Left renal cortex interstitium (tissue), 4 donors: Measurements from ENCODE around the gene TLCD3B. TPM values are rescaled to one million over a fixed set of nuclear protein-coding genes. Genes with fewer than 3 reads are reported as not detected.
"Not testable (repeated sequence)": the region's sequence is repeated elsewhere in the genome, so short reads cannot be mapped to it uniquely, and the experiment has no call there.

ENCODE experiments used
- DNase-seq, 4 donors: peaks; one replicate each; pipeline ENCODE4 v3.0.0-alpha.2; 2013; ENCODE audit warnings: low read depth in 4 of 4, low spot score in 2 of 4, missing footprints in 1 of 4
- polyA plus RNA-seq, 4 donors: library from polyadenylated mRNA; unstranded; fragments of 120-200 nt; gene quantifications; one replicate each; pipeline ENCODE4 v1.2.1, GENCODE V29; 2013; ENCODE audit not compliant: insufficient read length in 4 of 4

The TLCD3B gene
- polyA plus RNA-seq, 4 donors: 0.90 to 1.8 (median 1.3) TPM

DNA sequence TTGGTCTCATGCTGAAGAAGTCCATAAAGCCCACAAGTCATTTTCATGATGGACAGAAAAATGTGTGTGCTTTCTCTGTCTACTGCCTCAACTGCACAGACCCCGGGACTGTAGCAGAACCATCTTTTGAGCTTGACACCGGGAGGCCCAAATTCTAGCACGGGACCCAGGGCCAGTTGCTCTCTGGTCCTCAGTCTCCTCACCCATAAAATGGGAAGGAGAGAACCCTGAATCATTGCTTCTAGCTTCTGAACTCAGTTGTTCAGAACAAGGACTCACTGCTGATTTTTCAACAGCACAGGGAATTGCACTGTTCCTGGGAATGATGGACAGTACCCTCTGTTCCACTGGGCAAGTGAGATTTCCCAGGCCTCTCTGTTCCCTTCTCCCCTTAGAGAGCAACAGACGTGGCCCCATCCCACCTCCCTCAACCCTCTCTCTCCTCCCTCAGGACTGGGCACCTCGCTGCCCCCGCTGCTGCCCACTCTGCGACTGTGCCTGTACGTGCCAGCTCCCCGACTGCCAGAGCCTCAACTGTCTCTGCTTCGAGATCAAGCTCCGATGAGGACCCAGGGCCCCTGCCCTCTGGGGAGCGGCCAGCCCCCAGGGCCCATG lies 32.3 kb upstream of the TLCD3B start:
- DNase-seq: no peak

DNA sequence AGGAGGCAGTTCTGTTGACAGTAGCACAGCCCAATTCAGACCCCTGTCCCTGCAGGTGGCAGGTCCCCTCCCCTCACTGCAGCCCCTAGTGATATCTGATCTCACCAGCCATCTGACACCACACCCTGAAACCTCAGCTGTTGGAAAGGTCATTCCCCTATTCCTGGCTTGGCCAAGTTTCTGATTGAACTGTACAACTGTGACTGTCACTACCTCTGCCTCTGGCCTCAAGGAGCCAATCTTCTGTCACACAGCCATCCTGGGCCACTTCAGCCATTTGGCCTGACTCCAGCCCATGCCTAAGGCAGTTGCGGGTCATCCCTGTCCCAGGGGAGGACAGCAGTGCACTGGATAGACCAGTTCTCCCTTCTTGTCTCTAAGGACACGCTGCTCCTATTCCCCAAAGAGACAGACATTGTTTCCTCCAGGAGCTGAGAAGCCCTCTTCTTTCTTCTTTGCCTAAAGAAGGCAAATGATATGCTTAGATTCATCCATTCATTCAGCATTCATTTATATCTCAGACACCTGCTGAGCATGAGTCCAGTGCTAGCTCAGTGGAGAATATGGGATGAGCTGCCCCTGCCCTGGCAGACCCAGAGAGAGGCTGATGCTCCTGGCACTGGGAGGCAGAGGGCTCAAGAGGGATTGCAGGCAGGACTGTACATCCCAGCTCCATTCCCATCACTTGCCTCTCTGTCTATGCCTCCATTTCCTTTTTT lies 29.9 kb upstream of the TLCD3B start:
- no peak for DNase-seq

DNA sequence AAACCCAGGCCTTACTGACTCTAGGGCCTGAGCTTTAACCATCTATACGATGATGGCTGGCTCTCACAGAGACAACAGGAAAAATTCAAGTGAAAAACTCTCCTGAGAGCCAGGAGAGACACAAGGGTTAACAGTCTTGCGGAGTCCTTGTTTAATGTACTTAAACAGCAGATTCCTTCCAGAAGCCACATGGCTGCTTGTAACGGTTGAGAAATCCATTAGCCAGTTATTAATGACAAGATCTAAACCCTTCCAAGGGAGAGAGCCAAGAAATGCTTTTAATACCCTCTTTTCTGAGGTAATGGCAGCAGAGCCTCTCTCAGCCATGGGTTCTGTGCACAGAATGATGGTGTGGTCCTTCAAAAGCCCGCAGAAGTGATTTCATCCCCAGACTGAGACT lies 29.3 kb upstream of the TLCD3B start:
- DNase-seq: no peak

DNA sequence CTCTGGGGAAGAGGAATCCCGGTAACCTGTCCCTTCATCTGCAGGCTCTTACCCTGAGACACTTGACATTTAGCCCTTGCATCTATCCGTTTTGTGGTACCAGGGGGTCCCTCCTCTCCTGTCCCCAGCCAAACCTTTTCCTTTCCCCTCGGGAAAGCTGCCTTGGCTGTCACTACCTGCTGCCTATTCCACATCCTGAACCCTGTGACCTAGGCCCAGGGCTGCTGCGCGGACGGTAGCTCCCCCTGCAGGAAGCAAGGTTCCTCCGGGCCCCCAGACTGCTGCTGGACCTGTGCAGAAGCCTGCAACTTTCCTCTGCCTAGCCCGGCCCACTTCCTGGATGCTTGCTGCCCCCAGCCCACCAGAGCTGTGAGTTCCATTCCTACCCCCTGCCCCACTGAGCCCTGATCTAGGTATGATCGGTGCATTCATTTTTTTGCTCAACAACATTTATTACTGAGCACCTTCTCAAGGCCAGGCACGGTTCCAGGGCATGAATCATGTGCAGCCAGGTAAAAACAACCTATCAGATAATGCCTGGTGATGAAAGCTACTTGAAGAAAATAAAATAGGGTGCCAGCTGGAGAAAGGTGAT lies 24.0 kb upstream of the TLCD3B start:
- DNase-seq: no peak

DNA sequence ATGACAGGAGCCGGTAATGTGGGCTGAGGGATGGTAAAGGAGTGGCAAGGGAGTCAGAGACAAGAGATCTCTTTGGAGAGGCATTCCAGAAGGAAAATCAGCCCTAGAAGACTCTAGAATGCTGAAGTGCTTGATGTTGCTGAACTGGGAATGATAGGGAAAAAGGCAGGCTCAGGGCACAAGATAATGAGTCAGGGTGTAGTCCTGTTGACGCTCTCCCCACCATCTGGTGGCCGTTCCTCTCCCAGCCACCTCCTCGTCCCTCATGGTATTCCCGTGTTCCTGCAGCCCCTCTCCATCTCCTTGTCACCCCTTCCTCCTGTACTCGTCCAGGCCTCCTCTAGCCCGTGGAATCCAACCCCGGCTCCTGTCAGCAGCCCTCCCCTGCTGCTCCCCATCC lies 23.4 kb upstream of the TLCD3B start:
- no peak for DNase-seq

DNA sequence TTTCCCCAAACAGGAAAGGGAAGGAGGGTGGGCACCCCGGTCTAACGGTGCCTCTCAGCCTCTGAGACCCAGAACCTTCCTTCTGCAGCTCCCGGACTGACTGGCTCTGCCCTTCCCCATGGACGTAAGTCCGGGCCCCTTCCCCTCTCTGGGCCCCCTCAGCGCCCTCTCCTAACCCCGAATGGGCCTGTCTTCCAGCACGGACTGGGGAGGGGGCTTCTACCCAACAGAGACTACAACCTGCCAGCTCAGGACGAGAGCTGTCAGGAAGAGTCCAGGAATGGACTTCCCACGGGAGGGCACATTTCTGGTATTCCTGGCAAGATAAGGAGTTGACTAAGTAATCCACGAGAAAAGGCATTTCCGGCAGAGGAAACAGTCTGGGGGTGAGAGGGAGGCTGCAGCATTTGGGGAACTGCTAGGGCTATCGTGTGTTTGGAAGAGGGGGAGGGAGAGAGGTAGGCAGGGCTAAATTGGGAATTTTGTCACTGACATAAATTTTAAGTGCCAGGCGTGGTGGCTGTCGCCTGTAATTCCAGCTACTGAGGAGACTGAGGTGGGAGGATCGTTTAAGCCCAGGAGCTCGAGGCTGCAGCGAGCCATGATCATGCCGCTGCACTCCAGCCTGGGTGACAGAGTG lies 22.4 kb upstream of the TLCD3B start:
- DNase-seq: no peak

DNA sequence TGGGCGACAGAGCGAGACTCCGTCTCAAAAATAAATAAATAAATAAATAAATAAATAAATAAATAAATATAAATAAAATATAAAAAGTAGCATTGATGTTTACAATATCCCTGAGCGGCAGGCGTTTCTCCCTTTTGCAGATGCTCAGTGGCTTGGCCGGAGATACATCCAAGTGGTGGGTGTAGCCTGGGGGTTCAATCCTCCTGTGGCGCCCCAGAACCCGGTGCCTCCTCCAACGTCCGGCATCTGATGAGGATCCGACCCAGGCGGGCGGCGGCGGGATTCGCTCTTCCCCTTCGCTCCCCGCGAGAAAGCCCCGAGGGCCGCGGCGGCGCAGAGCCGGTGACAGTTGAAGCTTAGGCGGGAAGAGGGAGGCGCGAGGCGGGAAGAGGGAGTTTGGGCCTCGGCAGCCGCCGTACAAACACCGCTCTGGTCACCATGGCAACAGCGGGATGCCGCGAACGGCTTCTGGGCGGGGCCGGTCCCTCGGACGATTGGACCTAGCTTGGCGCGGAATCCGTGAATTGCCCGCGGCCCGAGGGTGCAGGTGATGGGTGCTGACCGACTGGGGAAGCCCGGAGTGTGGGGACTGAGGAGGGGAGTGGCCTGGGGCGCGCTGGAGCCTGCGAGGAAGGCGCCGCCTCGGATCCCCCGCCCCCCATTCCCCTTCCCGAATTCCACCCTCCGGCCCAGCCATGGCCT lies 21.8 kb upstream of the TLCD3B start:
- DNase-seq: peak in 2 of 4 donors; percentile 80 to 86

DNA sequence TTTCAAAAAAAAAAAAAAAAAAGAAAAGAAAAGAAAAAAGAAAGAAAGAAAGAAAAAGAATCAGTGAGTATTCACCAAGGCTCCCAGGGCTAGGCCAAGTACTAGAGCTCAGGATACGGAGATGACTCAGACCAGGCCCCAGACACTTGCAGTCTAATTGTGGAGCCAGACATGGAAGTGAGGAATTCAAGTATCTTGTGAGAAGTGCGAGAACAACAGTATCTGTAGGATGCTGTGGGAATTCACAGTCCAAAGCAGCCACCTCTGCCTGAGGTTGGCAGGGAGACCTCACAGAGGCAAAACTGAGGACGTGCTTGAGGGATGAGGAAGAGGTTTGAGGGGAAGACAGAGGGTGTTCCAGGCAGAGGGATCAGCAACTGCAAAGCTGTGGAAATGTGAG lies 20.4 kb upstream of the TLCD3B start:
- DNase-seq: no peak

DNA sequence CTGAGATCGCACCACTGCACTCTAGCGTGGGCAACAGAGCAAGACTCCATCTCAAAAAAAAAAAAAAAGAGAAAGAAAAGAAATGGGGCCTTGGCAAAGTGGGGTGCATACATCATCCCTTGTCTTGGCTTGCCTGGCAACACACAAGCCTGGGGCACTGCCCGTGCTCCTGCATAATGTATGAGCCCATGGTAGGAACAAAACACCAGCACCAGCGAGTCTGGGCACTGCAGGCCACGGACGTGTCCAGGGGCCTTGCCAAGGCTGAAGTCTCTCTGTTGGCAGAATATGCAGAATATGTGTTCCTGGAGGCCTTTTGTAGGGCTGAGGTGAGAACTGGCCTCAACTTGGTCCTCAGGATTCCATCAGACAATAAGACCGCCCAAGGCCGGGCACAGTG lies 18.8 kb upstream of the TLCD3B start:
- no peak for DNase-seq

DNA sequence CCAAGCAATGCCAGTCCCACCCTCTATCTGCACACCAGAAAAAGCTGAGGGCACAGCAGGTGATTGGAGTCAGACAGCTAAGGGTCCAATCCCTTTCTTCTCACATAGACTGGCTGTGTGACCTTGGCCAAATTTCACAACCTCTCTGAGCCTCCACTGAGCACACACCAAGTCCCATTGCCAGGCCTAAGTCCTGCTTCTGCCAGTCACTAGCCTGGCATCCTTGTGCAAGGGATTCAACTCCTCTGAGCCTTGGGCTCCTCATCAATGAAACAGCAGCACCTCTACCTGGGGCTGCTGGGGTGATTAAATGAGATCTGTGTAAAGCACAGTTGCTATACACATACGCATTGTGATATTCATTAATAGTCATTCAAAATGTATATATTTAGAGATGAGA lies 15.5 kb upstream of the TLCD3B start:
- no peak for DNase-seq

DNA sequence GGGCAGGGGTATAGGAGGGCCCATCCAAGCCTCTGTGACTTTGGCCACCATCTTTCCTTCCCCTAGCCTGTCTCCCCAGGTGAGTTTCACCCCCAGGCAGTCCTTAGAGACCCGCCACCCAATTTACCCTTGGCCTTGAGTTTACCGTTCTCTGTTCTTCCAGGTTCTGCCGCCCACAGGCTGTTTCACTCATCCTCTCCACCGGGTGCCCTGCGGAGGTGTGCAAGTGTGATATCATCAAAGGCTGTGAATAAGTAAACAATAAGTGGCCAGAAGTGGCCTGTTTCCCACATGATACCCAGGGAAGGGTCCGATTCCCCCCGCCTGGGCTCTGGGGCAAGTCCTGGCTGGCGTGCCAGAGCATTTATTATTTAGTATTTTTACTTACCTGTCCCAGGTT lies 15.1 kb upstream of the TLCD3B start:
- DNase-seq: no peak

DNA sequence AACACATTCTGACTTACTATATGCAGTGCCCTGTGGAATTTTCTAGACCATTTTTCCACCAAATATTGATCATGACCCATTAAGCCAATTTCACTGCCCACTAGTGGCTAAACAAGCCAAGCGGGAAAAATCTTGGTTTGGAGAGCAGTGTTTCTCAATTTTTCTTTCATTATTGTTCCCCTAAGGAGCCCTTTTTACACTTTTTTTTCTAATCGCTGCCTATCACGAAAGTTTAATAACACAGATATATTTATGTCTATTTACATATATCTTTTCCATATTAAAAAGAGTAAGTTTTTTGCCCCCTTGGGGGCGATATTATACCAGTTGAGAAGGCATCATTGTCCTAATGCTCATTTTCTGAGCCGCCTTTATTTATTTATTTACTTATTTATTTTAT lies 10.8 kb upstream of the TLCD3B start:
- no peak for DNase-seq

DNA sequence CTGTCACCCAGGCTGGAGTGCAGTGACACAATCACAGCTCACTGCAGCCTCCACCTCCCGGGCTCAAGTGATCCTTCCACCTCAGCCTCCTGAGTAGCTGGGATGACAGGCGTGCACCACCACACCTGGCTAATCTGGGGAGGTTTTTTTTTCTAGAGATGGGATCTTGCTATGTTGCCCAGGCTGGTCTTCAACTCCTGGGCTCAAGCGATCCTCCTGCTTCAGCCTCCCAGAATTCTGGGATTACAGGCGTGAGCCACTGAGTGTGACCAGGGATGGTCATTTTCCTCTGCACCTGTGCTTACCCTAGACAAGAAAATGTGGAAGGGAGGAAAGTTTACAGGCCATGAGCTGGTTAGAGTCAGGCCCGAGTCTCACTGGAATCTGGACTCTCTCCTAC lies 9.6 kb upstream of the TLCD3B start:
- not testable (repeated sequence) for DNase-seq

DNA sequence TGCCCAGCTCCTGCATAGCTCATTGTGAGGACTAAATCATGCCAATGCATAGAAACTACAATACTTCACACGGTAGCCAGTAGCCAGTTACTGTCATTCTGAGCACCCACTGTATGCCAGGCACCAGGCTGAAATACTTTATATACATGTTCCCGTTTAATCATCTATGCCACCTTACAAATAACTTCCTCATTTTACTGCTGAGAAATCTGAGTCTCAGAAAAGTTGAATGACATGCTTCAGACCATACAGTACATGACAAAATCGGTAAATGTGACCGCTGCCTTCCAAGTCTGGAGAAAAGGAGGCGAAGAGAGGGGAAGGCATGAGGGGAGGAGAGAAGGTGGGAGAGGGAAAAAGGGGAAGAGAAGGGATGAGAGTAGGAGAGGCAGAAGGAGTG lies 9.2 kb upstream of the TLCD3B start:
- no peak for DNase-seq

DNA sequence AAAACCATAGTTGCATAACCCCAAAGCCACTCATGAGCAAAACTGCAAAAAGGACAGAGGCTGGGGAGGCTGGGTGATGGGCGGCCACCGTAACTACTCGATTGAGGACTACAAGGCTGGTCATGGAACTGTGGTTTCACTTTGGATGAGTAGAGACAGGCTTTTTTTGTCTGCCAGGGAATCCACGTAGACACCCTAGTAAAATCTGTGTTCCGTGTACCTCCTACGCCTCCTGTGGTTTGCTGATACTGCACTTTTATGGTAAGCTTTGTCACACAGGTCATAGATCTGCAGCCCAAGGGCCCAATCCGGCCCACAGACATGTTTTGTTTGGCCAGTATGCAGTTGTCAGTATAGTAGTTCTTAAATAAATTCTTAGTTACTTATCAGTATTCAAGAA lies 2.2 kb upstream of the TLCD3B start:
- DNase-seq: no peak

DNA sequence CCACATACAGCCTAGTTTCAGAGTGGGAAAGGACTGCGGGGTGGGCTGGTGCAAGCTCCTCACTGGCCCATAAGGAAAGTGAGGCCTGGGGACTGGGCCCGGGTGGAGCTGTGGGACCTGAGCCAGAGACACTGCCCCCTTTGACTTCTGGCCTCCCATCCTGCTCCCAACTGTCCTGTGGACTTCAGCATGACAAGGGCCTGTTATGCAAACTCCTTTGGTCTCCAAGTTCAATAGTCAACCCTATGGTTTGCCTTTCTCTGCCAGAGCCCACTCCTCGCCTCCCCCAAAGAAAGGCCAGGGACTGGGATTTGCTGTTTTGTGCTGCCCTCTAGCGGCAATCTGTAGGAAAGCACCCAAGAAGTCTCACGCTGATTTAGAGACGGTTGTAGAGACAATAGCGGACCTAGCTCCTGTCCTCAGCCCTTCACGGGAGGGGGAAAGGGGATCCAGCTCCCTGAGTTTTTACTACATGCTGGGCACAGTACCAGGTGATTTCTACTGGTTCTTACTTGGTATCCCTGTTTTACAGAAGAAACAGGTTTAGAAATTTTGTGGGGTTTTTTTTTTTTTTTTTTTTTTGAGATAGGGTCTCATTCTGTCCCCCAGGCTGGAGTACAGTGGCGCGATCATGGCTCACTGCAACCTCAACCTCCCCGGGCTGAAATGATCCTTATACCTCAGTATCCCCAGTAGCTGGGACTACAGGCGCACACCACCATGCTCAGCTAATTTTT lies 1.2 kb upstream of the TLCD3B start:
- DNase-seq: no peak

DNA sequence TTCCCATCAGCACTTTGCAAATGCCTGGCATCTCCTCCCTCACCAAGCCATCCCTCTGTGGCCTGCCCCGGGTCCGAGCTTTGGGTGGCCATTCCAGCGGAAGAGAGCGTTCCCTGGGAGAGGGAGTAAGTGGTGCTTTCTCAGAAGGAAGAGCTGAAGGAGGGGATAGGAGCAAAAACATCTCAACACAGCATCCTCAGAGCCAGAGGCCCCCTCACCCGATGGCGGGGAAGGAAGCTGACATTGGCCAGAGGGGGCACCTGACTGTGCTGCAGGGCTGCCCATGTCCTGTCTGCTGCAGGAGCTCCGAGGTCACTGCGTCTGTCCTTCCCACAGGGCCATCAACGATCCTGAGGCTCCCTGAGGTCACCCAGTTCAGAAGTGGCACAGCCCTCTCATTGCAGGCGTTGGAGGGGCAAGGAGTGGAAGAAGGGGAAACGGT lies 427 bp upstream of the TLCD3B start:
- no peak for DNase-seq

DNA sequence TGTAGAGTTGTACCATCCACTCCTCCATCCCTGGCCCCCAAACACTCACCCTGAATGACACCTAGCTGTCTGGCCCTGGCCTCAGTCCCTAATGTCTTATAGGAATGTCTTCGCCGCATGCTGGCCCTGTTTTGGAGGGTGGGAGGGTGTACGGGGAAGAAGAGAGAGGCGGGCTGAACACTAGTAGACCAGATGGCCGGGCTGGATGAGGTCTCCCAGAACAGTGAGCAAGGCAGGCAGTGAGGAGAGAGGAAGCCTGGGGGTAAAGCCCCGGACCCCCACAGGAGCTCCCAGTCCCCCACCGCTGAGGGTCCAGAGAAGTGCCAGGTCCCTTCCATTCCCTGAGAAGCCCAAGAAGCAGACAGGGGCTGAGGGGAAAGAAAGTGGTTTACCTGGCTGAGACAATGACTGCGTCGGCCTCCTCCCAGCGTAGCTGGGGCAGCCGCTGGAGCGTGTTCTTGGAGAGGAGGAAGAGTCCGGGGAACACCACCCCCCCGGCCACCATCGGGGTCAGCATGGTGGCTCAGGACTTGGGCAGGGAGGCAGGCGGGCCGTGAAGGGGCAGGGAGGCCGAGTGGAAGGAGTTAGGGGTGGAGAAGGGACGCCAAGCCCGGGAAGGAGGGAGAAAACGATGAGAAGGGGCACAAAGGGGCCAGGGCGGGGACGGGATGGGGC lies 923 bp downstream of the TLCD3B start:
- no peak for DNase-seq

DNA sequence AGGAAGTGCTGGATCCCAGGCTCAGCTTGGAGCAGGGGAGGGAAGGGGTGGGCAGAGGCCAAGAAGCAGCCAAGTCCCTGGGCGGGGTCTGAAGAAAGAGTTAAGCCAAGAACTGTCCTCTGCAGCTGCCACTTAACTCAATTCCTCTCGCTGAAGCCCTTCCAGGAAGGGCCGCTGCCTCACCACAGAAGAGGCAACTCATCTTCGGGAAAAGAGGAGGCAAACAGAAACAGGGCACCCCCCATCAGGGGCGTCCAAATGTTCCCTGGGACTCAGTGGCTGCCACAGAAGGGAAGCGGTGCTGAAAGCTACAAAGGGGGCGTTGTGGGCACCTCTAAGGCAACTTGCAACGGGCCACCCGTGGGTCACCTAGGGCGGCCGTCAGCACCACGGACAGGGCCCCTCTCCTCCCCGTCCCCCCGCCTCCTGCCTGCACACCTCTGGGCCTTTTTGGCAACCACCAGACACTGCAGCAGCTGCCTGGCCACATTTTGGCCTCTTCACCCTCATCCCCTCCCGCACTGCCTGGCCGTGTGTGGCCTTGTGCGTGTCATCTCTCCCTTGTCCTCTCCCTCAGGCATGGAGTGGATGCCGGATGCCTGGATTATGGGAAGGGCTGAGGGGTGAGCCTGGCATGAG lies 2.5 kb downstream of the TLCD3B start:
- no peak for DNase-seq
